ACC112 (cell line): ENCODE results near the gene PROX1.

ENCODE experiments used
- H2AFZ ChIP-seq: fragments of 200-600 bp; sonication (generic); one replicate; pipeline ENCODE4 v1.6.0; 2017; ENCODE audit warnings: antibody characterized with exemption, low read length; ENCODE audit not compliant: unreplicated experiment
- H3K27ac ChIP-seq: fragments of 200-600 bp; sonication (generic); 2 replicates; pipeline ENCODE4 v1.5.1; 2014; ENCODE audit warnings: low read depth, mild to moderate bottlenecking, antibody characterized with exemption, low read length, moderate library complexity
- H3K27me3 ChIP-seq: fragments of 200-600 bp; sonication (generic); 2 replicates; pipeline ENCODE4 v1.6.1; 2014; ENCODE audit warnings: mild to moderate bottlenecking, antibody characterized with exemption, low read length, moderate library complexity, mixed read lengths; ENCODE audit not compliant: insufficient read depth
- H3K36me3 ChIP-seq: fragments of 200-600 bp; sonication (generic); 2 replicates; pipeline ENCODE4 v1.6.1; 2016; ENCODE audit warnings: mild to moderate bottlenecking, antibody characterized with exemption, low read length, moderate library complexity, mixed read lengths; ENCODE audit not compliant: insufficient read depth
- H3K4me1 ChIP-seq: fragments of 200-600 bp; sonication (generic); one replicate; pipeline ENCODE4 v1.6.1; 2016; ENCODE audit warnings: low read length, mixed read lengths; ENCODE audit not compliant: insufficient read depth, unreplicated experiment, control insufficient read depth
- H3K4me3 ChIP-seq: fragments of 200-600 bp; sonication (generic); 2 replicates; pipeline ENCODE4 v1.5.1; 2014; ENCODE audit warnings: mild to moderate bottlenecking, low read depth, low read length
- H3K79me2 ChIP-seq: fragments of 200-600 bp; sonication (generic); one replicate; pipeline ENCODE4 v1.6.0; 2016; ENCODE audit warnings: low read length; ENCODE audit not compliant: control insufficient read depth, unreplicated experiment, insufficient read depth

The PROX1 gene

DNA sequence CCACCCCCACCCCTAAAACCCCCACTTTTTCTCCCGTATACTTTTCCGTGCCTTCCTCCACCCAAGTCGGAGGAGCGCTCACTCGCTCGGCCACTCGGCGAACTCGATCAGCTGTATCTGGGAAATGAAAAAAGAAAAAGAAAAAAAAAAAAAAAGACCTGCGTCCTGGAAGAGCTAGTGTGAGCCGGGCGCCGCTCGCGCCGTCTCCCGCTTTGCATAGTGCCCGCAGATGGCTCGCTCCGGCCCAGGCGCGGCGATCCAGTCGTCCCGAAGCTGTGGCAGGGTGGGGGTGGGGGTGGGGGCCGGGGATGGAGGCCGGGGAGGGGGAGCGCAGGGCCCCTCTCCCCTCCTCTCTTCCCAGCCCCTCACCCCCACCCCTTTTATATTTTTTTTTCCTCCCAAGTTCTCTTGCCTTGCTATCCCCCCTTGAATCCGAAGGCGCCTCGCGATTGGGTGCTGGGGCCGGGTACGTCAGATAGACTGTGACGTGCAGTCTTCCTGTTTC is 299 bp upstream of the PROX1 start:
- Histone ChIP-seq H3K79me2 (no peaks in the 10 kb centered on the region), H3K4me3 (peak overlapping the region; percentile 75), H3K36me3 (no peaks in the 10 kb centered on the region), H3K4me1 (no peaks in the 10 kb centered on the region), H2AFZ (peak overlapping the region; percentile 70), H3K27ac (no peak overlapping the region), H3K27me3 (peaks cover 93% of the 10 kb centered on the region)

- no peaks in the 10 kb centered on the region for H3K79me2 ChIP-seq
- H3K27ac ChIP-seq: no peak overlapping the region
- H3K27me3 ChIP-seq: peaks cover 86% of the 10 kb centered on the region
- H3K4me3 ChIP-seq: peak overlapping the region; percentile 75
- H3K36me3 ChIP-seq: no peaks in the 10 kb centered on the region
- H2AFZ ChIP-seq: peak overlapping the region; percentile 70
- H3K4me1 ChIP-seq: no peaks in the 10 kb centered on the region
Observed at GRCh38 chr1:213988507-213989001, 781 bp downstream of the PROX1 start.

DNA sequence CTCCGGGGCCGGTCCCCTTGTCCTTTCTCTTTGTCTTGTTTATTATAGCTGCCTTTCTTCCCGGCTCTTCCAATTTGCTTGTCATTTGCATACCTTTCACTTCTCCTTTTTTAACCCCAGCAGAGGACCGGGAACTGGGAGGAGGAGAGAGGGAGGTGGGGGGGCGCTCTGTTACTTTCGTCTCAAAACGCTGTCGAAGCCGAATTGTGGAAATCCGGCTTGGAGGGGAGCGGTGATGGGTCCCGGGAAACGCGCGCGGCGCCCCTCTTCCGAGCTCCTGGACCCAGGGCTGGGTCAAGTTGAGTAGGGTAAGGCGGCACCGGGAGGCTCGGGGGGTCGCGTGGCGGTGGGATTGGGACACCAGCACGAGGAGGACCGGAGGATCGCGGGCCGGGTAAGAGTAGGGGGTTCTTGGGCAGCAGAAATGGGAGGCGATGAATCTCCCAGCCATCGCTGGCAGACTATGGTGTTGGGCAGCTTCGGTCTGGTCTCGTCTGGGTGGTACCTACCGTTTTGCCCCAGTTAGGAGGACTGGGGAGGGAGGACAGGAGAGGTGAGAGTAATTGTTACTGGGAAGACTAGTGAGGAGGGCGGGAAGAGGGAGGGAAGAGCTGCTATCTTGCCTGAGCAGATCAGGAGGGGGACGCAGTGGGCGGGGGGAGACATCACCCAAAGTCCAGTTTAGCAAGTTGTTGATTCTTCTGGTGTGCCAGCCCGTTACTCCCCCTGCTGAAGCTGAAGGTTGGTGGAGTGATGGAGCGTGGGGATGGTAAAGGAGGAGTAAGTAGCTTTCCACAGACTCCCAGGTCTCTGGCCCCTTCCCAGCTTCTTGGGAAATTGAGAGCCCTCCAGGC is 1.5 kb downstream of the PROX1 start:
- Histone ChIP-seq H3K79me2 (no peaks in the 10 kb centered on the region), H3K36me3 (no peaks in the 10 kb centered on the region), H2AFZ (peak overlapping the region; percentile 70), H3K27ac (no peak overlapping the region), H3K4me3 (peak overlapping the region; percentile 75), H3K27me3 (peaks cover 79% of the 10 kb centered on the region), H3K4me1 (no peaks in the 10 kb centered on the region)

- H3K36me3 ChIP-seq: no peaks in the 10 kb centered on the region
- H3K27me3 ChIP-seq: peaks cover 44% of the 10 kb centered on the region
- H2AFZ ChIP-seq: no peak overlapping the region
- no peak overlapping the region for H3K27ac ChIP-seq
- H3K4me3 ChIP-seq: no peak overlapping the region
- no peaks in the 10 kb centered on the region for H3K79me2 ChIP-seq
- no peaks in the 10 kb centered on the region for H3K4me1 ChIP-seq
Observed at GRCh38 chr1:213993929-213994328, 6.2 kb downstream of the PROX1 start.

DNA sequence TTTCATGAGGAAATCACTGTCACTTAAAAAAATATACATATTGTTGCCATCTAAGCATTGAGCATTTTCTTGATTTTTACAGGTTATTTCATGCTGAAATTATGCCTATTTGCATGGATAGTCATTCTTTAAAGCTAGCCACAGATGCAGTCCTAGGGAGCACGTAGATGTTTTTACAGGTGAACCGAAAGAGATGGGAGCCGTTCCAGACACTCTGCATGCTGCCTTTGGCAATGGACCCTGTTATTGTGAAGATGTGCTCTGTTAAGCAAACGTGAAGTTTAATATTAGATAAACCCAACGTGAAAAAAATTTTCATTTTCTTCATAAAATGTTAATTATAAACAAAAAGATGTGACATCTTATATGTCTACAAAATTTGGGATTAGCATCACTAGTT is 7.1 kb downstream of the PROX1 start:
- no peak overlapping the region for H3K4me3 ChIP-seq
- H3K4me1 ChIP-seq: no peaks in the 10 kb centered on the region
- no peaks in the 10 kb centered on the region for H3K36me3 ChIP-seq
- H2AFZ ChIP-seq: no peak overlapping the region
- no peak overlapping the region for H3K27ac ChIP-seq
- H3K27me3 ChIP-seq: peaks cover 35% of the 10 kb centered on the region
- H3K79me2 ChIP-seq: no peaks in the 10 kb centered on the region

- Histone ChIP-seq H3K4me3 (no peak overlapping the region), H2AFZ (no peak overlapping the region), H3K27ac (no peak overlapping the region), H3K27me3 (peaks cover 28% of the 10 kb centered on the region), H3K36me3 (no peaks in the 10 kb centered on the region), H3K79me2 (no peaks in the 10 kb centered on the region), H3K4me1 (no peaks in the 10 kb centered on the region)
Observed at GRCh38 chr1:213995603-213996002, 7.8 kb downstream of the PROX1 start.

- Histone ChIP-seq H3K27me3 (peaks cover 19% of the 10 kb centered on the region; the same call in 1 of the 2 replicates), H2AFZ (no peak overlapping the region), H3K4me3 (no peak overlapping the region), H3K27ac (no peak overlapping the region), H3K79me2 (no peaks in the 10 kb centered on the region), H3K4me1 (no peaks in the 10 kb centered on the region), H3K36me3 (no peaks in the 10 kb centered on the region)
Observed at GRCh38 chr1:213996320-213997037, 8.7 kb downstream of the PROX1 start.

GRCh38 chr1:213997038-213997771 is 9.4 kb downstream of the PROX1 start:
- Histone ChIP-seq H3K79me2 (no peaks in the 10 kb centered on the region), H3K4me1 (no peaks in the 10 kb centered on the region), H3K27me3 (peaks cover 13% of the 10 kb centered on the region; the same call in 1 of the 2 replicates), H3K4me3 (no peak overlapping the region), H3K27ac (no peak overlapping the region), H2AFZ (no peak overlapping the region), H3K36me3 (no peaks in the 10 kb centered on the region)

GRCh38 chr1:213997772-213998107 is 10.0 kb downstream of the PROX1 start:
- Histone ChIP-seq H3K79me2 (no peaks in the 10 kb centered on the region), H3K36me3 (no peaks in the 10 kb centered on the region), H2AFZ (no peak overlapping the region), H3K4me1 (no peaks in the 10 kb centered on the region), H3K4me3 (no peak overlapping the region), H3K27me3 (peaks cover 8% of the 10 kb centered on the region; the same call in 1 of the 2 replicates), H3K27ac (no peak overlapping the region)

GRCh38 chr1:213998785-213999184 is 11.0 kb downstream of the PROX1 start:
- no peaks in the 10 kb centered on the region for H3K79me2 ChIP-seq
- H3K4me1 ChIP-seq: no peaks in the 10 kb centered on the region
- no peaks in the 10 kb centered on the region for H3K36me3 ChIP-seq
- H2AFZ ChIP-seq: no peak overlapping the region
- H3K27ac ChIP-seq: no peak overlapping the region
- H3K4me3 ChIP-seq: no peak overlapping the region
- H3K27me3 ChIP-seq: peaks cover 7% of the 10 kb centered on the region; the same call in 1 of the 2 replicates
